H9 (cell line): Measurements from ENCODE around the gene PPP2R3C. TPM values are rescaled to one million over a fixed set of nuclear protein-coding genes. Genes with fewer than 3 reads are reported as not detected.
"Not testable (repeated sequence)": the region's sequence is repeated elsewhere in the genome, so short reads cannot be mapped to it uniquely, and the experiment has no call there.

Experiments used
- DNase-seq: peaks from one replicate; pipeline ENCODE4 v3.0.0-alpha.2; 2017
- H2AFZ ChIP-seq: one replicate; pipeline ENCODE4 v1.6.1; 2013; ENCODE audit warnings: mild to moderate bottlenecking, low read length, control low read depth, moderate library complexity
- H2AK5ac ChIP-seq: 2 replicates; pipeline ENCODE4 v1.6.1; 2013; ENCODE audit warnings: low read length, control low read depth, mixed read lengths; ENCODE audit not compliant: insufficient read length
- H2BK120ac ChIP-seq: one replicate; pipeline ENCODE4 v1.6.1; 2013; ENCODE audit warnings: low read depth, mild to moderate bottlenecking, low read length, control low read depth, inconsistent platforms; ENCODE audit not compliant: poor library complexity, severe bottlenecking
- H2BK12ac ChIP-seq: 2 replicates; pipeline ENCODE4 v1.6.1; 2013; ENCODE audit warnings: low read length, control low read depth, mixed read lengths, low read depth; ENCODE audit not compliant: insufficient read length
- H2BK15ac ChIP-seq: 2 replicates; pipeline ENCODE4 v1.6.1; 2013; ENCODE audit warnings: low read depth, low read length, control low read depth
- H2BK20ac ChIP-seq: one replicate; pipeline ENCODE4 v1.6.1; 2013; ENCODE audit warnings: low read depth, mild to moderate bottlenecking, low read length, control low read depth, inconsistent platforms; ENCODE audit not compliant: poor library complexity, severe bottlenecking
- H2BK5ac ChIP-seq: 2 replicates; pipeline ENCODE4 v1.6.1; 2013; ENCODE audit warnings: low read length, control low read depth, mixed read lengths; ENCODE audit not compliant: insufficient read length
- H3K14ac ChIP-seq: 2 replicates; pipeline ENCODE4 v1.6.1; 2013; ENCODE audit warnings: low read length, control low read depth; ENCODE audit not compliant: insufficient read depth
- H3K18ac ChIP-seq: 2 replicates; pipeline ENCODE4 v1.6.1; 2013; ENCODE audit warnings: low read depth, mild to moderate bottlenecking, mixed read lengths, low read length, control low read depth; ENCODE audit not compliant: insufficient read length
- H3K23ac ChIP-seq: 2 replicates; pipeline ENCODE4 v1.6.1; 2013; ENCODE audit warnings: low read length, control low read depth, mixed read lengths, low read depth; ENCODE audit not compliant: insufficient read length
- H3K23me2 ChIP-seq: 2 replicates; pipeline ENCODE4 v1.6.1; 2013; ENCODE audit warnings: low read depth, mild to moderate bottlenecking, mixed read lengths, low read length, control low read depth; ENCODE audit not compliant: insufficient read length, poor library complexity, severe bottlenecking
- H3K27ac ChIP-seq: 2 replicates; pipeline ENCODE4 v1.5.1; 2013; ENCODE audit warnings: low read length, control low read depth, mixed read lengths, low read depth; ENCODE audit not compliant: insufficient read length
- H3K27me3 ChIP-seq: 2 replicates; pipeline ENCODE4 v1.6.1; 2013; ENCODE audit warnings: low read length, control low read depth, inconsistent platforms; ENCODE audit not compliant: insufficient read depth
- H3K4ac ChIP-seq: 2 replicates; pipeline ENCODE4 v1.6.1; 2013; ENCODE audit warnings: low read depth, mild to moderate bottlenecking, control low read depth, inconsistent platforms, low read length, moderate library complexity
- H3K4me1 ChIP-seq: 2 replicates; pipeline ENCODE4 v1.6.1; 2013; ENCODE audit warnings: low read length, control low read depth, inconsistent platforms; ENCODE audit not compliant: insufficient read depth
- H3K4me2 ChIP-seq: 2 replicates; pipeline ENCODE4 v1.6.1; 2013; ENCODE audit warnings: low read length, control low read depth, mixed read lengths; ENCODE audit not compliant: insufficient read length, insufficient read depth
- H3K56ac ChIP-seq: 2 replicates; pipeline ENCODE4 v1.6.1; 2013; ENCODE audit warnings: low read depth, mild to moderate bottlenecking, mixed read lengths, low read length, control low read depth; ENCODE audit not compliant: insufficient read length
- H3K79me1 ChIP-seq: 2 replicates; pipeline ENCODE4 v1.6.1; 2013; ENCODE audit warnings: low read depth, mild to moderate bottlenecking, moderate library complexity, low read length, control low read depth, inconsistent platforms; ENCODE audit not compliant: insufficient read depth, poor library complexity, severe bottlenecking
- H3K79me2 ChIP-seq: 2 replicates; pipeline ENCODE4 v1.6.1; 2013; ENCODE audit warnings: low read length, control low read depth, inconsistent platforms; ENCODE audit not compliant: insufficient read depth
- H3K9ac ChIP-seq: 2 replicates; pipeline ENCODE4 v1.6.1; 2013; ENCODE audit warnings: low read length, control low read depth, mixed read lengths; ENCODE audit not compliant: insufficient read length; ENCODE audit errors: extremely low read depth
- H3K9me3 ChIP-seq: one replicate; pipeline ENCODE4 v1.6.1; 2013; ENCODE audit warnings: low read depth, low read length, inconsistent platforms; ENCODE audit not compliant: control insufficient read depth
- H3T11ph ChIP-seq: one replicate; pipeline ENCODE4 v1.6.1; 2013; ENCODE audit warnings: mild to moderate bottlenecking, low read length, control low read depth, inconsistent platforms
- H4K20me1 ChIP-seq: one replicate; pipeline ENCODE4 v1.6.1; 2013; ENCODE audit not compliant: control insufficient read depth, insufficient read length, insufficient read depth
- H4K5ac ChIP-seq: 2 replicates; pipeline ENCODE4 v1.6.1; 2013; ENCODE audit warnings: low read depth, mild to moderate bottlenecking, mixed read lengths, low read length, control low read depth; ENCODE audit not compliant: insufficient read length
- H4K8ac ChIP-seq: replicated peaks from 2 replicates; pipeline ENCODE4 v1.6.1; 2013; ENCODE audit warnings: low read length, control low read depth, mixed read lengths, low read depth; ENCODE audit not compliant: insufficient read length
- H4K91ac ChIP-seq: 2 replicates; pipeline ENCODE4 v1.6.1; 2013; ENCODE audit warnings: low read depth, mild to moderate bottlenecking, moderate library complexity, mixed read lengths, low read length, control low read depth; ENCODE audit not compliant: insufficient read length
- H3K27ac Mint-ChIP-seq, 3 experiments: 2 replicates in 2 of 3; 3 replicates in 1 of 3; pipeline ENCODE4 v1.8.0; 2020 to 2021; ENCODE audit warnings: mixed read lengths in 3 of 3, mild to moderate bottlenecking in 1 of 3, moderate library complexity in 1 of 3
- H3K27me3 Mint-ChIP-seq: 2 replicates; pipeline ENCODE4 v1.8.0; 2021; ENCODE audit warnings: low read depth, mild to moderate bottlenecking, moderate library complexity, mixed read lengths
- H3K36me3 Mint-ChIP-seq, 3 experiments: 2 replicates in 2 of 3; 3 replicates in 1 of 3; pipeline ENCODE4 v1.8.0; 2020 to 2021; ENCODE audit warnings: low read depth in 3 of 3, mixed read lengths in 3 of 3; ENCODE audit not compliant: insufficient read depth in 1 of 3
- H3K4me1 Mint-ChIP-seq, 2 experiments: 2 replicates each; pipeline ENCODE4 v1.8.0; 2020; ENCODE audit warnings: mixed read lengths in 2 of 2
- H3K4me3 Mint-ChIP-seq, 2 experiments: 2 replicates in 1 of 2; 3 replicates in 1 of 2; pipeline ENCODE4 v1.8.0; 2020 to 2021; ENCODE audit warnings: mild to moderate bottlenecking in 2 of 2, mixed read lengths in 2 of 2, moderate library complexity in 1 of 2
- H3K9me3 Mint-ChIP-seq, 2 experiments: 2 replicates in 1 of 2; 3 replicates in 1 of 2; pipeline ENCODE4 v1.8.0; 2020; ENCODE audit warnings: mild to moderate bottlenecking in 2 of 2, mixed read lengths in 2 of 2, moderate library complexity in 1 of 2
- WGBS: extraction: QIAGEN DNeasy Blood & Tissue Kit; methylation state at CpG from one replicate; pipeline ENCODE4 v1.1.7; 2013; ENCODE audit warnings: missing lambda C conversion rate, low lambda C conversion rate, mixed read lengths; ENCODE audit not compliant: insufficient read length; ENCODE audit errors: extremely low coverage; 5-methylcytosine and 5-hydroxymethylcytosine counted together
- total RNA-seq: library from RNA; stranded (reverse); gene quantifications from 2 replicates; pipeline ENCODE4 v1.2.1, GENCODE V29; 2021

PPP2R3C gene
- total RNA-seq, 1 experiment from 2014 or later, result 51.1 TPM

DNA sequence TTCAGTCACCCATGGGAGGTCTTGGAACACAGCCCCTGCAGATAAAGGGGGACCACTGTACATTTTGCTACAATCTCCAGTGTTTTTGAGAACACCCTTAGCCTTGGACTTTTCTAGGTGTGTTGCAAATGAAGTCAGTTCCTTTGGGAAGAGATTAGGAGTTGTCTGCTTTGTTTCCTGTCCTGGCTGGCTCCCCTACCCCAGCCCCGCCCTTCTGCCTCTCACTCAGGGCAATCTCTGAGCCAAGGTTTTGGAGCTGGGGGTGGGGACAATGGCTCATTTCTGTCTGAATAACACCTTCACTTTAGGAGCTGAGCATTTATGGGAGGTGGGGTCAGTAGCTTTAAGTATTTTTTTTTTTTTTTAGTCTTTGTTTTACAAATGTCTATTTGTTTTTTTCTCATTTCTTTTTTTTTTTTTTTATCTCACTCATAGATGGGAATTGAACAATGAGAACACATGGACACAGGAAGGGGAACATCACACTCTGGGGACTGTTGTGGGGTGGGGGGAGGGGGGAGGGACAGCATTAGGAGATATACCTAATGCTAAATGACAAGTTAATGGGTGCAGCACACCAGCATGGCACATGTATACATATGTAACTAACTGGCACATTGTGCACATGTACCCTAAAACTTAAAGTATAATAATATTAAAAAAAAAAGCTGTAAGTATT is 60.5 kb downstream of the PPP2R3C start:
- WGBS, result no CpG with 5 or more reads among the region's 1 CpG
- H4K20me1 ChIP-seq, H3K9me3 ChIP-seq, H2BK120ac ChIP-seq, H3K9ac ChIP-seq, H3K4ac ChIP-seq, H4K91ac ChIP-seq, H2BK5ac ChIP-seq, H3K4me2 ChIP-seq, H3K27me3 Mint-ChIP-seq, H3K23ac ChIP-seq, H3K9me3 Mint-ChIP-seq, H2BK20ac ChIP-seq, H2BK15ac ChIP-seq, H3K56ac ChIP-seq, H3K14ac ChIP-seq, H3K27me3 ChIP-seq, H3K4me1 ChIP-seq, H3K27ac ChIP-seq, H2BK12ac ChIP-seq, H2AK5ac ChIP-seq, H3K23me2 ChIP-seq, H4K8ac ChIP-seq, H3K4me3 Mint-ChIP-seq, H3K79me1 ChIP-seq, H2AFZ ChIP-seq, H4K5ac ChIP-seq, H3K18ac ChIP-seq, H3K79me2 ChIP-seq, H3T11ph ChIP-seq: not testable (repeated sequence)
- H3K36me3 Mint-ChIP-seq, result peaks cover 11 to 22% (median 18%) of the 10 kb centered on the region in 3 experiments
- peak; percentile 52 for DNase-seq
- peak overlapping the region in 1 of 3 experiments; percentile 89; a peak in 2 of 7 replicates for H3K27ac Mint-ChIP-seq
- peaks cover 9 to 13% of the 10 kb centered on the region in 2 experiments for H3K4me1 Mint-ChIP-seq
